Stimulated activated CD4-positive, alpha-beta T cell treated with anti-CD3 and anti-CD28 coated beads, Interleukin-12 subunit alpha, Interleukin-12 subunit beta, amount 100 ng/mL, for 24 hours (primary cell): ENCODE measurements around the gene COMT.
A peak's percentile ranks its signal among the peaks of the same experiment; 100 is the strongest.

Experiments used
- DNase-seq, 2 experiments: peaks; one replicate each; pipeline ENCODE4 v3.0.0-alpha.2; 2020; ENCODE audit warnings: low read depth in 2 of 2

Gene COMT

GRCh38 chr22:20011993-20012740 is 70.6 kb downstream of the COMT start:
- DNase-seq, result no peak

GRCh38 chr22:20012741-20013331 is 71.3 kb downstream of the COMT start:
- no peak for DNase-seq

- DNase-seq, result no peak
These were observed 71.9 kb downstream of the COMT start for GRCh38 chr22:20013382-20013871.

GRCh38 chr22:20014526-20015186 is 73.1 kb downstream of the COMT start:
- no peak for DNase-seq

- no peak for DNase-seq
These were observed 73.6 kb downstream of the COMT start for GRCh38 chr22:20015187-20015625.

DNA sequence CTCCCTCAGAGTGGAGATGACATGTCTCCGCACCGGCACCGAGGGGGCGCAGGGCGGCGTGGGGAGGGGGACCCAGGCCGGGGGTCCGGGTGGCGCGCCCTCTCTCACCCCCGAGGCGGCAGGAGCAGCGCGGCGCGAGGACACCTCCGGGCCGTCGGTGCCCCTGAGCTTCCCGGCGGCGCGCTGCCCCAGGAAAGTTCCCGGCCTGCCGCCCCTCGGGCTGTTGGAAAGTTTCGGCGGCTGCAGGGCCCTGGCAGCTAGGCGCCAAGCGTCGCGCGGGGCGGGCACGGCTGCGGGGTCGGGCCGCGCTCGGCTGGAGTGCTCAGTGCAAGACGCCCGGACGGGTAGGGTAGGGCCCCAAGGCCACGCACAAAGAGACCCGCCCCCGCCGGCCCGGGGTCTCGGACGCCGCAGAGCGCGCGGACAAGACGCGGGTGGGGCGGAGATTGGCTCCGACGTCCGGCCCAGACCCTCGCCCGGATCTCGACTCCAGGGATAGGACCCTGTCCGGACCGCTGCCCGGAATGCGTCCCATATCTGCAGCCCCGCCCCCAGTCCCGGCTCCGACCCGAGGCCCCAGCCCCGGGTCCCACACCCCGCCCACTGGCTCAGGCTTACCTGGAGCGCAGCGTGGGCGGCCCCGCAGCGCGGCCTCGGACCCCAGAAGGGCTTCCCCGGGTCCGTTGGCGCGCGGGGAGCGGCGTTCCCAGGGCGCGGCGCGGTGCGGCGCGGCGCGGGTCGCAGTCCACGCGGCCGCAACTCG is 74.6 kb downstream of the COMT start:
- DNase-seq, result peak in 1 of 2 experiments; percentile 20

DNA sequence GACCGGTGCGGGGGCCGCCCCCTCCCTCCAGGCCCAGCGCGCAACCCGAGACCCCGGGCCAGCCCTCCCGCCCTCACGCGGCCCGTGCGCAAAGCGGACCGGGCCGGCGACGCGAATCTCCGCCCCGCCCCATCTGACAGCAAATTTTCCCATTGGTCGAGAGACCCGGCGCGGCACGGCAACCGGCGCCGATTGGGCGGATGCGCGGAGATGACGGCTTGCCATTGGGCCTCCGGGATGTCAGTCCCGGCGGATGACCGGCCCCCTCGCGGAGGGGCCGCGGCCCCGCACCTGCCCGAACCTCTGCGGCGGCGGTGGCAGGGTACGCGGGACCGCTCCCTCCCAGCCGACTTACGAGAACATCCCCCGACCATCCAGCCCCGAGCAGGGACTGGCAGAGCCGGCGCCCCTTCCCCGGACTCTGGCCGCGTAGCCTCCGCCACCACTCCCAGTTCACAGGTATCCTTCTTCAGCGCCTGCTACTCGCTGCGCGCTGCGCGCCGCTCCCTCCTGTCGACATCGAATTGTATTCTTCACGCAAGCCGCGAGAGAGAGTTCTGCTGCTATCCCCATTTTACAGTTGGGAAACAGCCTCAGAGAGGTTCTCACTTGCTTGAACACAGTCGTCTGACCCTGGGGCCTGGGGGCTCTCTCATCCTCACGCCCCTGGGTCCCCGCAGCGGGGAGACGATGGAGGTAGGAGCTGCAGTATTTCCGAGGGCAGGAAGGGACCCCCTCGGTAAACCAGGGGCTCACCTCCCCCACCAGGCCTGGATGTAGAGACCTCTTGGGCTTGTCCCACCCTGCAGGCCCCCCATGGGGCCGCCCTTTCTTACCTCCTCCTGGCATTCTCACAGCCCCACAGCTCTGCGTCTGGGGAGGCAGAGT is 75.4 kb downstream of the COMT start, which contains the start of gene ARVCF:
TSS of gene ARVCF (minus strand) at position 90 of the 888 bp plus-strand sequence. CDS start 26,029 bp downstream, outside the sequence.
- peak; percentile 83 to 89 for DNase-seq

DNA sequence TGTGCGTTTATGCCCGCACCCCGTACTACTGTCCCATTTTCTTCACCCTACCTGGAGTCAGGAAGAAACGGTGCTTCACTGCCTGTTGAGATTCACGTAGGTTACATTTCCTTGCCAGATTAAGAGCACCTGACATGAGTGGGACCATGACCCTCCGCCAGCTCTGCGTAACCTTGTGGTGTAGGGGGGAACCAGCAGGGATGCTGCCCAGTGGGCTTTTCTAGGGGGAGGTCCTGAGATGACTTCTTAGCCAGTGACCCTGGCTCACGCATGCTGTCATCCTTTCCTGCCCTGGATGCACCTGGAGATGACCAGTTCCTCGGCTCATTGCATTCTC is 76.0 kb downstream of the COMT start:
- DNase-seq, result no peak

- no peak for DNase-seq
These were observed 76.4 kb downstream of the COMT start for GRCh38 chr22:20018001-20018400.
